HG03175 (cell line): Measurements from ENCODE around the gene ATOSA.
A peak's percentile ranks its signal among the peaks of the same experiment; 100 is the strongest.

Experiments
- ATAC-seq: cut with Tn5 transposase; IDR thresholded peaks from one replicate; pipeline ENCODE4 v1.9.1; 2021; ENCODE audit warnings: mild to moderate bottlenecking, moderate library complexity; ENCODE audit not compliant: unreplicated experiment

The ATOSA gene

GRCh38 chr15:52682781-52683180 lies 3.6 kb upstream of the ATOSA start:
- ATAC-seq, result no peak

- ATAC-seq, result no peak
Measured at GRCh38 chr15:52682200-52682599, 3.0 kb upstream of the ATOSA start.

- no peak for ATAC-seq
Measured at GRCh38 chr15:52681441-52681840, 2.3 kb upstream of the ATOSA start.

- ATAC-seq, result no peak
Measured at GRCh38 chr15:52680761-52681160, 1.6 kb upstream of the ATOSA start.

- no peak for ATAC-seq
Measured at GRCh38 chr15:52680041-52680391, 828 bp upstream of the ATOSA start.

GRCh38 chr15:52678468-52679231 lies 538 bp downstream of the ATOSA start:
- peak; percentile 22 for ATAC-seq

GRCh38 chr15:52677593-52678467 lies 1.4 kb downstream of the ATOSA start:
- ATAC-seq, result peak; percentile 28

GRCh38 chr15:52674831-52675230 lies 4.4 kb downstream of the ATOSA start:
- no peak for ATAC-seq

GRCh38 chr15:52673734-52674133 lies 5.5 kb downstream of the ATOSA start:
- no peak for ATAC-seq

- ATAC-seq, result no peak
Measured at GRCh38 chr15:52673312-52673711, 5.9 kb downstream of the ATOSA start.

GRCh38 chr15:52672661-52673060 lies 6.5 kb downstream of the ATOSA start:
- ATAC-seq, result no peak

GRCh38 chr15:52670087-52670486 lies 9.1 kb downstream of the ATOSA start:
- no peak for ATAC-seq

GRCh38 chr15:52668133-52668532 lies 11.1 kb downstream of the ATOSA start:
- ATAC-seq, result no peak

- ATAC-seq, result peak; percentile 61
Measured at GRCh38 chr15:52667597-52667996, 11.6 kb downstream of the ATOSA start.

GRCh38 chr15:52663536-52664294 lies 15.5 kb downstream of the ATOSA start:
- ATAC-seq, result no peak

- no peak for ATAC-seq
Measured at GRCh38 chr15:52661909-52662308, 17.3 kb downstream of the ATOSA start.

GRCh38 chr15:52660192-52660591 lies 19.0 kb downstream of the ATOSA start:
- ATAC-seq, result no peak

GRCh38 chr15:52658955-52659354 lies 20.2 kb downstream of the ATOSA start:
- peak; percentile 84 for ATAC-seq

- no peak for ATAC-seq
Measured at GRCh38 chr15:52657338-52657737, 21.9 kb downstream of the ATOSA start.

GRCh38 chr15:52656412-52656811 lies 22.8 kb downstream of the ATOSA start:
- no peak for ATAC-seq

- ATAC-seq, result no peak
Measured at GRCh38 chr15:52653431-52653964, 25.7 kb downstream of the ATOSA start.
